ENCODE measurements around the gene COMMD1.

GRCh38 chr2:61949714-61950560 lies 44.5 kb downstream of the COMMD1 start:
- TF ChIP-seq CTCF (IDR thresholded peaks at IDR 0.05) (no peak), POLR2A (IDR thresholded peaks at IDR 0.05) (no peak)

Measured in uterus (tissue), 2 donors.